Stimulated activated CD8-positive, alpha-beta memory T cell treated with anti-CD3 and anti-CD28 coated beads, Interleukin-15, amount 100 ng/mL, for 4 hours (primary cell): ENCODE measurements around the gene WFDC12.

ENCODE experiments used
- DNase-seq, 2 donors: peaks; one replicate each; pipeline ENCODE4 v3.0.0-alpha.2; 2020; ENCODE audit warnings: low read depth in 2 of 2

WFDC12 gene

GRCh38 chr20:45091366-45091765, 32.9 kb downstream of the WFDC12 start:
- no peak for DNase-seq

GRCh38 chr20:45090481-45090880, 33.8 kb downstream of the WFDC12 start:
- no peak for DNase-seq

- DNase-seq = no peak
These were observed 36.0 kb downstream of the WFDC12 start for GRCh38 chr20:45088247-45088646.

DNA sequence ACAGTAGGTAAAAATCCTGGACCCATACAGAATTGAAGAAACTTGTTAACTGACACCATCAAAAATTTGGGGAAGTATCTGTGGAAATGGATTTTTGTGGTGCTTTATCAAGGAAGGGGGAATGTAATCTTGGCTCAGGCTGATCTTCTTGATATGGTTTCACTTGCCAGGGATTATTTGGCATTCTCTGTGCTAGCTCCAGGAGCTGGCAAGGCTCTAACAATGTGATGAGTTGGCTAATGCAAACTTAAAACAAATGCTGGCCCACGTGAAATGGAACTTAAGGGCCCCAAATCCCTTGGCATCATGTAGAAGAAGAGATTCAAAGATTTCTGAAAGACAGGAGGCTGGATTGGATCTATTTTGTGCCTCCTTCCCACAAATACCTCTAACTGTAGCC, 36.5 kb downstream of the WFDC12 start:
- DNase-seq = no peak

DNA sequence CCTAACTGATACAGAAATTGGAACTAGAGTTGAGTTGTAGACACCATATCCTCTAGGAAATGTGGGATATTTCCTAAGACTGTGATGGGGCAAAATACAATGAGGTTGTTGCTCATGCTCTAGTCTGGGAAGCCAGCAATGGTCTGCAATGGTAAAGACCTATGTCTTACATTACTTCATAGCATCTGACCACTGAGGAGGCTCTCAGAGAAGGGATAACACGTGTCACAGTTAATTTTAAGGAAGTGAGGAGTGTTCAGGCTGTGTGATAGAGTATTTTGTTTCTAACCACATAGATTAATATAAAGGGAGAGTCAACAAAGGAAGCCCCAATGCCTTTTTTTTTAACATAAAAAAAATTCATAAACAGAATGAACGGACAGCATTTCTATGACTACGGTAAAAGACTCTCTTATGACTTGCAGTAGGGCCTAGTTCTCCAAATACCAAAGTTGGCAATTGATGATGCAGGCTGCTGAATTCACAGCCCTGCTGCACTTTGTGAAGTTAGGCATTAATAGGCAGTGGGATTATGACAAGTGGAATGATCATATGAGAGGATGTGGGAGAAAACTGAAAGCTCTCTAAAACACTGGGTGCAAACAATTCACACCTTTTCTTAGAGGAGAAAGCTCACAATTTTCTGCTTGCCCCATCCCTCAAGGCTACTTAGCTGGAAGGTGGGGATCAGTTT, 37.0 kb downstream of the WFDC12 start:
- DNase-seq = no peak

- no peak for DNase-seq
These were observed 38.4 kb downstream of the WFDC12 start for GRCh38 chr20:45085867-45086266.

GRCh38 chr20:45085289-45085688, 39.0 kb downstream of the WFDC12 start:
- no peak for DNase-seq

DNA sequence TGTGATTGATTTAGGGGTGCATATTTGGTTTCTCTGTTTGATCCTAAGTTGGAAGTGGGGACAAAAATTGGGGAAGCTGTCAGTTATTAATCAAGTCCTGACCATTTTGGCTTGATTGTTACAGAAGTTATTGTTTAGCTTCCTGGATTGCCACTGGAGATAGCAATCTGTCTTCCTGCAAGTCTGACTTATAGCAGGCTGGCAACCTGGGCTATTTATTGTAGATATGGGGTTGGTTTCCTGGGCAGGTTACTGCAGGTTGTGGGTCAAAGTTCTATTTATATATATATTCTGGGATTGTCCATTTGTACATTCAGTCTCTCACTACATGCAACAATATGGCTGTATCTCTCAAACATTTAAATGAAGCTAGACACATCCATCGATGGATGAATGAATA, 41.1 kb downstream of the WFDC12 start:
- DNase-seq = no peak

DNA sequence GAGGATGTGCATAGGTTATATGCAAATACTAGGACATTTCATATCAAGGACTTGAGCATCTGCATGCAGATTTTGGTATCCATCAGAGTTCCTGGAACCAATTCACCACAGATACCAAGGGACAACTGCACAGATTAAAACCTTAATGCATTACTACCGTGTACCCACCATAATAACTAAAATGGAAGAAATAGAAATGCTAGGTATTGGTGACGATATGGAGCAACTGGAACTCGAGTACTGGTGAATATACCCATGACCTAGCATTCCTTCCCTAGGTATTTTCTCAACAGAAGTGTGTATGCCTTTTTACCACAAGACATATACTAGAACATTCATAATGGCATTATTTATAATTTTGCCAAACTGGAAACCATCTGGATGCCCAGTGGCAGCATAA, 41.8 kb downstream of the WFDC12 start:
- DNase-seq = no peak

DNA sequence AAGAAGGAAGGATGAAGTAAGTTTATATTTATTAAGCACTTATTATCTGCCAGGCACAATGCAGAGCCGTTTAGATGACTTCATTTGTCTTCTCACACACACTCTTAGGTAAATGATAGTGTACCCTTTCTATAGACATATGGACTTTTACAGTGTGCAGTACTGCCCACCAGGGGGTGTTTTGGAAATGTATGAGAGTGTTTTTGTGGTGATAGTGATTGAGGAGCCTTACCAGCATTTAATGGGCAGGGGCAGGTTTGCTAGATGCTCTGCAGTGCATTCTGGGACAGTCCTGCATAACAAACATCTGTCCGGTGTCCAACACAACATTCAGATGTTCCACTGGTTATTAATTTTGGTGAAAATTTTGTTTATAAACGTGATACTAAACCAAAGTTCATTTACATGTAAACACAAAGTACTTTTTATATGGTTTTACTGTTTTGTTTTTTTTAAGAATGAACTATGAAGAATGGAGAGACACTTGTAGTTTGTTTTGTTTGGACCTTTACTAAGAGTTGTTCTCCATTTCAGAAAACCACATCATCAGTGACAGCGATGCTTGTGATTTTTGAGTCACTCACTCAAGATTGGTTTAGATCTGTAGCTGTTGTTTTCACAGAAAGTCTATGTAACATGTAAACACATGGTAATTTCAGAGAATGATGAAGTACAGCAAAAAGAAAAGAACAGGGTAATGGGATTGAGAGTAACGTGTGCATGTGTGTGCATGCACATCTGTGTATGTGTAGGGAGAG, 43.2 kb downstream of the WFDC12 start:
- DNase-seq = no peak

- DNase-seq = no peak
These were observed 46.7 kb downstream of the WFDC12 start for GRCh38 chr20:45077559-45077958.
